NCI-H128 (cell line): Measurements from ENCODE around the gene PCSK6.

ENCODE experiments used
- DNase-seq: peaks from one replicate; lab custom pipeline; 2025; ENCODE audit not compliant: unreplicated experiment; lab: John Stamatoyannopoulos, UW

The PCSK6 gene

DNA sequence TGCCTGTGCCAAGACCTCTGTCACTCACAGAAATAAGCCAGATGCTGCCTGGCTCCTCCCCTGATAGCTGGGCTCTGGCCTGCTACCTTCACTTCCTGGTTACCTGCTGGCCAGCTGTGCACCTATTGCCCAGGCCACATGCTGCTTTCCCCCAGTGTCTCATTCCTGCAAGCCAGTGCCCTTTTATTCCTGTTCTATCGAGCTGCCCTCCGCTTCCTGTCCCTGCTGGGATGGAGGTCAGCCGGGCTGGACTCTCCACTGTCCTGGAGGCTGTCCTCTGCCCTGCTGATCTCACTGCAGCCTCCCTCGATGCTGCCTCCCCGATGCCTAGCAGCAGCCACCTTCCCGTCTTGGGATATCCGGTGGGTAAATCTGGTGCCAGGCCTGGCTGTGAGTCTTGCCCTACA, 157.4 kb downstream of the PCSK6 start:
- DNase-seq = no peak

- DNase-seq = no peak
Observed at GRCh38 chr15:101329867-101330380, 159.6 kb downstream of the PCSK6 start.

- no peak for DNase-seq
Observed at GRCh38 chr15:101329309-101329863, 160.1 kb downstream of the PCSK6 start.

DNA sequence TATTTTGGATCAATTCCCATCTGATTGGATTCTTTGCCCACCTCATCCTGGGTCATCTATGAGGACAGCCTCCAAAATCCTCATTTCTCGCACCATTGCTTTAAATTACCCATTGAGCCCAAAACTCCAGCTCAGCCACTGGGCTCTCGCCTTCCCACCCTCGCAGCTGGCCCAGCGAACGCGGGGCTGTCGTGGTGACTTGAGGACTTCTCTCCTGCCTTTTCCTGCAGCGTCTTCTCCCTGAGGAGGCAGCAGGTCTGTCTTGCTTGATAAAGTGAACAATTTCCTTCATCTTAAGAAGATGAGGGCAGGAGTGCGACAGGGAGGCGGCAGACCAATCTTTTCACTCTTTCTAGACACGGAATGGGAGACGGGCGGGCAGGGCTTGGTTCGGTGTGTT, 161.5 kb downstream of the PCSK6 start:
- DNase-seq = no peak

DNA sequence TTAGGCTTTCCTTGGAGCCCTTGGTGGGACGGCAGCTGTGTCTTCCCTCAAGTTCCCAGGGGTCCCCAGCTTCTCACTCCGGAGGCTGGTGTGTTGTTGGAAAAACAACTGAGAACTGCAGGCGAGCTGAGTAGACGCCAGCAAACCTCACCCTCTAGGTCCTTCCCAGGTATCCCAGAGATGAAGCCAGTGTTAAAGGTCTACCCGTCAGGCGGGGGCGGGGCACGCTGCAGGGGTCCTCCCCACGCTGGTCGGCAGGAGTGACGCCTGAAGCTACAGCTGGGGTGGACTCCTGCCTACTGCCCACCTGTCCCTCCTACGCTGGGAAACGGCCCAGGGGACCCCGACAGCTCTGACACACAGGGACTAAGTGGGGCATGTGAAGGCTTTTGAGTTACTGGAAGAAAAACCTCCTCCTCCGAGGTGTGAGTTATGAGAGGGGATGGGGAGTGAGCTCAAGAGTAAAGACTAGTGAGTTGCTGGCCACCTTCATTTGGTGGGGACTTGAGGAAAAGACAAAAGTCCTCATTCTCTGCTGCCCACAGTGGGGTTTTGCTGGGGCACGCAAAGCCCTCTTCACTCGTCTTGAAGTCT, 162.3 kb downstream of the PCSK6 start:
- no peak for DNase-seq

DNA sequence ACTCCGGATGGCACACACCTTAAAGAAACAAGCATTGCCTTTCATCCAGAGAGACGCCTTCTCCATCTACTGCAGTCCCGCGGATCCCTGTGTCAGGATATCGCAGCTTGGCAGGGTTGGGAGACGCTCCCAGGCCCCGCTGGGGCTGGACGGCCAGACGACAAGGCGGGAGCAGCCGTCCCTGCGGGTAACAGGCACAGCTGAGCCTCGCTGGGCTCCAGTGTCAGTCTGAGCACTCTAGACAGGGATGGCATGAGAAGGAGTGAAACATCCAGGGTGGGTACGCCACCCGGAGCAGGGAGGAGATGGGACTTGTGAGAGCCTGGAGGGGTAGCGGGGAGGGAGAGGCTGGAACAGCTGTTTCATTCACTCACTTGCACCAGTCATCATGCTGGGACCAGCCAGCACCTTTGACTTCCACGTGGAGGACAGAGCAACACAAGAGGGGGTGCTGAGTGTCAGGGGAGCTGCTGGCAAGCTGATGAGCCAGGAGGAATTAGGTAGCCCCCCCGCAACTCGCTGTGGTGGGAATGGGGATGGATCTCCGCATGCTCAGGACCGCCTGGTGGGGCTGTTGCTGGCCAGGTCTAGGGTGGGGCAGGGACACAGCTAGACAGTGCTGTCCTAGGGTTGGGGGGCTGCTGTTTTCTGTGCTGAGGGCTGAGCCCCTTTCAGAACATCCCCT, 162.9 kb downstream of the PCSK6 start:
- no peak for DNase-seq

DNA sequence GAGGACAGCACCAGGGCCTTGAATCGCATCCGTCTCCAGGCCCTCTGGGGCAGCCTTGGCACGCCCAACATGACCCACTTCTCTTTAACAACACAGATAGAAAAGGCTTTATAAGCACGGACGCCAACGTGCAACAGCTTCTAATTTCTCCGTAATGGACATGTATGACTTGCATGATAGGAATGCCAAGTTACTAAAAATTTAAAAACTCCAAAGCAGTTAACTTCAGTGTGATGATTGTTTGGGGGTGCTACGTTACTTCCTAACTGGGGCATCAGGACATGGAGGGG, 163.5 kb downstream of the PCSK6 start:
- no peak for DNase-seq

DNA sequence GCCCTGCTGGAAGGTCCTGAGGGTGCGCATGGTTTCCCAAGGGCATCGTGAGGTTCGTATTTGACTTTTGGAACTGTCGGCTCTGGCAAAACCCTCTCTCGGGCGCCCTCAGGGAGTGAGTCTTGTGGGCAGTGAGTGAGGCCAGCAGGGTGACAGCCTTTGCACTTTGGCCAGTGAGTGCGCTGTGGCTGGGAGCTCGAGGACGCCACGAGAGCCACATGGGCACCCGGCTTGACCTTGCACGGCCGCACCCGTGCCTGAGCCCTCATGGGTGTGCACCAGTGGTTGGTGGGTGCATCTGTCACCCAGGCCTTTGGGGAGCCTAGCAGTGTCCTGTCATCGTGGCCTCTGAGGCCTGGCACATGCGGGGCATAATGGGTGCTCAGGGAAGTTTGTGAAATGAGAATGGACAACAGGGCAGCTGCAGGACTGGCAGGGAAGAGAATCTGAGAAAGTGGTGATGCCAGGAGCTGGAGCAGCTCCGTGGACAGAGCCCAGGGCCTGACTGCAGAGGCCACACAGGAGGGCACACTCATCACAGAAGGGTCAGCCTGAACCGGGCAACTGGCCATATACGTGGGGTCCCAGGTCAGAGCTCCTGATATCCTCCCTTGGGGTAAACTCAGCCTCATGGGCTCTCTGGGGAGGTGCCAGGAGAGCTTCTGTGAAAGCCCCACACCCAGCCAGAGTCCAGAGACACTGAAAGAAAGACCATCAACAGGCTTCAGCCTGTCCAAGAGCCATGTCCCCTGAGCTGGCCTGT, 164.1 kb downstream of the PCSK6 start:
- no peak for DNase-seq

- no peak for DNase-seq
Observed at GRCh38 chr15:101324524-101325177, 164.9 kb downstream of the PCSK6 start.

DNA sequence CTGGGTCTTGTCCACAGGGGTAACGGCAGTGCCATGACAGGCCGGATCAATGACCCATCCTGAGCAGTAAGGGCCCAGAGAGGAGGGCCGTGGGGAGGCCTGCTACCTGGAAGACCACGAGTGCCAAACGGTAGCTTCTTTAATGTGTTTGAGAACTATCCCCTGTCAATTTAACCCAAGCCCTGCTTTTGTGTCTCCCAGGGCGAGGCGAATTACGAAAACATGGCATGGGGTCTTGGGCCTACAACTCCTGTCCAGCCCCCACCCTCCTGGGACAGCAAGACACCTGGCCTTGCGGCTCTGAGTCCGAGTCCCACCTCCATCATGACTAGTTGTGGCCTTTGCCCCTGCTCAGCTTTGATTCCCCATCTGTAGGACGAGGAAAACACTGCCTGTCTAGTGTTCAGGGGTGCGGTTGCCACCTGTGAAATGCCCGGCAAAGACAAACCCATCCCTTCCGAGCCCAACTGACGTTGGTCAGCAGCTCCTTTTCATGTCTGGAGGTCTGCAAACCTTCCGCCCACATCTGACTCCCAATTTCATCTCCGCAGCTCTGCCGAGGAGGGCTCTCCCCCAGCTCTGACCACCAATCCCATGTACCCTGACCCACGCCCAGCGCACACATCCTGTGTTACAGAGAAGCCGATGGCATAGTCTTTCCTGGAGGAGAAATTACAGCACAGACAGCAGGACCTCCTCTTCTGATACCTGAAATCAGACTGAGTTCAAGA, 165.5 kb downstream of the PCSK6 start:
- DNase-seq = no peak

DNA sequence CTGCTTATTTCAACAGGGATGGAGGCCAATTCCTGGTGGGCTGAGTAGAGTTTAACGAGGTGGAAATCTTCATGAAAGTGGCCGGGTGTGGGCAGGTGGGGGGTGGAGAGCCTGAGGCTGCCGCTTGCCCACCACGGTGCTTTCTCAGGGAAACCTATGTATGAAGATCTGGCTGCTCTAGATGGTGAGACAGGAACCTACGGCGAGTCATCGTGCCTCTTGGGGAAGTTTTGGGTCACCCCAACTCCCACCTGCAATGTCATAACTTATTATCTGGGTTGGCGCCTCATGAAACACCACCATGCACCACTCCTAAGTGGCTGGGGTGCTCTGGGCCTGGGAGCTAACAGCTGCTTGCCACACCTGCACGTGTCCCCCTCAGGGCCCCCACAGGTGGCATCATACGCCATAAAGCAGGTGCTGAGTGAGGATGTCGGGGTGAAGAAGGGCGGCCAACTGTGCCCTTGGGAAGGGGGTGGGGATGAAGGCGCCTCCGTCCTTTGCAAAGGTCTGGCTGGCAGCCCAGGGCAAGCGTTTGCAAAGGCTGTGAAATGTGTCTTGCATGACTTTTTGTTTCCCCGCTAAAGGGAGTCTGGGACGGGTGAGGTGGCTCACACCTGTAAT, 166.5 kb downstream of the PCSK6 start:
- no peak for DNase-seq

DNA sequence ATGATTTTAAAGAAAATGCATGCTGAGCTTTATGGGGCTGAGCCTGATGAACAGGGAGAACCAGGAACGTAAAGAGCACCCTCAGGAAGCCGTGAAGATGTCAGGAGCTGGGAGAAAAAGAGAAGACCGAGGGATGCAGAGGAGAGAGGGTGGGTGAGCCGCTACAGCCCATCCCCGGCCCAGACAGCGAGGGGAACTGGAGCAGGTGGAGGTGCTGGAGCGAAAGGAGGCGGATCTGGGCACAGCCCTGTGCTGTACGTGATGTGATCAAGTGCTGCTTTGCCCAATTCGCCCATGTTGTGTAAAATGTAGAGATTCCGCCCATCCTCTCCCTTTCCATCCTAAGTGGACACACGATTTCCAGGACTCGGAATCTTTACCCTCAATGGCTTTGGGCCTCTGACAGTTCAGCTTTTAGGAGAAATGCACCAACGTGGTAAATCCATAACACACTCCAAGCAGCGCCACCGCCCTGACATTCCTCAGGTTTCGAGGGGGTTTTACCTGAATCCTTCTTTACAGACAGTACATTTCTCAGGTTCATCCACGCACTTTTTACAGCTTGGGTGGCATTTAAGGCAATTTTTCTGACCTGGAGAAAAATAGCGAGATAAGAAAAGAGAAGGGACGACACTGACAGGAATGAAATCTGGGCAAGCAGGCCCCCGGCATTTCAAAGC, 167.4 kb downstream of the PCSK6 start:
- no peak for DNase-seq

- DNase-seq = no peak
Observed at GRCh38 chr15:101320501-101321052, 168.9 kb downstream of the PCSK6 start.

- DNase-seq = no peak
Observed at GRCh38 chr15:101318839-101319238, 170.7 kb downstream of the PCSK6 start.

GRCh38 chr15:101318147-101318819, 171.2 kb downstream of the PCSK6 start:
- no peak for DNase-seq

DNA sequence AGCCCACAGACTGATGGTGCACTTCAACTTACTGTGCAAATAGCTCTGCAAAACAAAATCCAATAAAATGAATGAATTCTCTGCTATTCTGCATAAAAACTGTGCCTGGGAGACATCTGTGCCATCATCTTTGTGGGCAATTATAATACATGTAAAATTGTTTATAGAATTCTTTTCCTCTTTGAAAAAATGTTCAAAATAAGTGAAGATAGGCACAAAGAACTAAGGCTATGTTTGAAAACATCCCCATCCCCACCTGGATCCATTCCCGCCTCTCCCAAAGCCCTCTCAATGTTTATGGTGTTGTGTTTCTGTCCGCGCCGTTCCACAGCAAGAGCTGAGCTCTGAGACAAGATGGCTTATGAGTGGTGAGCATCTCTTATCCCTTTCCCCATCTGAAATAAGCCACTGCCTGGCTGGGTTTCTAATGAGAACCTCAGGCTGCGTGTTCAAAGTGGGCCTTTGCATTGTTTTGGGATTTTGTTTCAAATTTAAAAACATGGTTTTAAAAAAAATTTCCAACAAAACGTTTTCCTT, 172.1 kb downstream of the PCSK6 start:
- DNase-seq = no peak

GRCh38 chr15:101316529-101316928, 173.0 kb downstream of the PCSK6 start:
- DNase-seq = no peak

- DNase-seq = no peak
Observed at GRCh38 chr15:101315736-101316135, 173.8 kb downstream of the PCSK6 start.
